Ramos (cell line): Measurements from ENCODE around the gene MTF2.

ENCODE experiments used
- in situ Hi-C: fragments of 300-500 bp; cut with MboI; formaldehyde crosslinking; loops from one replicate; pipeline ENCODE4 v1.14.3; 2022; ENCODE audit warnings: low sequenced_read_pairs; ENCODE audit not compliant: unreplicated experiment

Gene MTF2

GRCh38 chr1:93178418-93178817 lies 99.3 kb downstream of the MTF2 start:
- in situ Hi-C loops, result no loop called here

GRCh38 chr1:93179886-93180722 lies 101.0 kb downstream of the MTF2 start, which contains the start of gene TMED5:
TMED5 (minus strand) TSS chr1:93180413; CDS start chr1:93180242, 171 bp downstream.
- in situ Hi-C loops, result no loop called here

GRCh38 chr1:93180723-93181613 lies 101.9 kb downstream of the MTF2 start, which contains the start of gene CCDC18:
CCDC18 (plus strand) TSS chr1:93180724; CDS start chr1:93183362, 2,638 bp downstream.
- in situ Hi-C loops, result no loop called here

GRCh38 chr1:93186667-93187066 lies 107.6 kb downstream of the MTF2 start:
- in situ Hi-C loops, result no loop called here
